HG02970 (cell line): ENCODE measurements around the gene MAOB.

Experiments used
- ATAC-seq: cut with Tn5 transposase; IDR thresholded peaks from one replicate; pipeline ENCODE4 v1.9.1; 2021; ENCODE audit warnings: mild to moderate bottlenecking, moderate library complexity, moderate number of reproducible peaks; ENCODE audit not compliant: unreplicated experiment, low FRiP score

Gene MAOB

DNA sequence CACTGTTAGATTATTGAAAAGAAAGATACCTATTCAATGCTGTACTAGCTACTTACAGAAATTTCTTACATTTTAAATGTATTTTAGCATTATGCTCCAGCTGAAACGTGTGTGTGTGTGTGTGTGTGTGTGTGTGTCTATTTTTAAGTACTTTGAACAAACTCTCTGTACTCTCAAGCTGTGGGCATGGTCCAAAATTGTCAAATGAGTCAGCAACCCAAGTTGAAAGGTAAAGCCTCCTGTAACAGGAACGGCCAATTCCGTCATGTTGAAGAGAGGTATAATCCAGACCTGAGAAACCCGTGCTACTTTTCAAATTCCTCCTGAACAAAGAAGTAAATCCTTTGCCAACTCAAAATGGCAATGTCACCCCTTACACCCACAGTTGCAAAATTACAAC is 20.5 kb downstream of the MAOB start:
- no peak for ATAC-seq

DNA sequence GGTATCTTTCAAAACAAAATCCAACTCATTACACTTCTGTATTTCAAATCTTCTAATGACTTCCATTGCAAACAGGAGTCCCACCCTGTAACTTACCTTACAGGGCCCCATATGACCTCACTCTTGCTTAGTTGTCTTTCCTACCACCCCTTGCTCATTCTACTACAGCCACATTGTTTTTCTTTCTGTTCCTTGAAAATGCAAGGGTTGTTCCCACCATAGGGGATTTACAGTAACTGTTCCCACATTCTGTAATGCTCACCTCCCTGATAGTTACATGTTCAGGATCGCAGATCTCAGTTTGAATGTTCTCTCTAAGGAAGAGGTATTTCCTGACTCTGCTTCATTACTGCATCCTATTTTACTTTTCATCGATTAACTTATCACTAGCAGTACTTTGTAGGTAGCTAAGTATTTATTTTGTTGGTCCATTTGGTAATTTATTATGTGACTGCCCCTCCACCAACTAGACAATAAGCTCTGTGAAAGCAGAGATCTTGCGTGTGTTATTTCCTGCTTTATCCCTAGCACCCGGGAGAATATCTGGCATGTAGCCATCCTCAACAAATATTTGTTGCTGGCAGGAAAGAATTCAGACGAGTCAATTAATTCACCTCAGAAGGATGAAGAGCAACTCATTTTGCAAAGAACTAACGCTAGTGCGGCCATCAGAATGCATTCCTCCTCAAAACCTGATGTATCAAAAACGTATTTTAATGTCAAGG is 21.4 kb downstream of the MAOB start:
- ATAC-seq = no peak

DNA sequence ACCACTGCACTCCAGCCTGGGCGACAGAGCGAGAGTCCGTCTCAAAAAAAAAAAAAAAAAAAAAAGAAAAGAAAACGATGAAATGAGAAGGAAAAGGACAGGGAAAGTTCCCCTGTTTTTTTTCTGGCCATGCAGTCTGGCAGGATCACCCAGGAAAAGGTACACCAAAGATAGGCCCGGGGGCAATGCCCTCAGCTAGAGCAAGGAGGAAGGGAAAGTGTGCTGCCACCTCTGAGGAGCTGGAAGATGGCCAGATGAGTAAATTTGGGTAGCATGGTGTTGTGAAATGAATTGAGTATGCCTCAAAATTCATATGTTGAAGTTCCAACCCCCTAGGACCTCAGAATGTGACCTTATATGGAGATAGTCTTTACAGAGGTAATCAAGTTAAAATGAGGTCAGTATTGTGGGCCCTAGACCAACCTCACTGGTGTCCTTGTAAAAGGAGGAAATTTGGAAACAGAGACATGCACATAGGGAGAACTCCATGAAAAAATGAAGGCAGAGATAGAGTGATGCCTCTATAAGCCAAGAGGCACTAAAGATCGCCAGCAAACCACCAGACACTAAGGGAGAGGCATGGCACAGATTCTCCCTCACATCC is 28.9 kb downstream of the MAOB start:
- ATAC-seq = no peak

DNA sequence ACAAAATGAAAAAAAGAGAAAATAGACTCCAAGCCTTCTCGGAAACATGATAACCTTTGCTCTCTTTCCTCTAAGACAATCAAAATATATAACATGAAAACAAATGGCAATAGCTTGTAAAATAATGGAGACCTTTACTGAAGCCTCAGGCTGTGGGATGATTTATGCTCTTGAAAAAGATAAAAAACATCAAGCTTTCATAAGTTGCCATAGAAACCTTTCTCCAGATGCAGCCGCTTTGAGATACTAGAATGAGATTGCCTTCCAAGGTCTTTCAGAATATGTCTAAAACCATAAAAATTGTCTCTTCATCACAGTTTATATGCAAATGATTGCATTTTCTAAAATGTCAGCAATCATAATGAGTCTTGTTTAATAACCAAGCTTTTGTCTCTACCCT is 31.6 kb downstream of the MAOB start:
- no peak for ATAC-seq

DNA sequence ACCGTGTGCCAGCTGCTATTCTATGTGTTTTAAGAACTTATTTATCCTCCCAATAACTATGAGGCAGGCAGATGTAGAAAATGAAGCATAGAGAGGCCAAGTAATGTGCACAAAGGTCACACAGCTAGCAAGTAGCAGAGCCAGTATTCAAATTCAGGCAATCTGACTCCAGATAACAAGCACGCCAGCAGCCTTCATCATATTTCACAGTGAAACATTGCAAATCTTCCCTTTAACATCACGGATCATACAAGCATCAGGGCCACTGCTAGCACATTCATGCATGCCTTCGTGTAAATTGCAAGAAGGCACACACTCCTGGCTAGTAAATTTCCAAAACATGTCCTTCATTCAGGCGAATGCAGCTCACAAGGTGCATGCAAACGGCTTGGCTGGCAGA is 33.1 kb downstream of the MAOB start:
- no peak for ATAC-seq

DNA sequence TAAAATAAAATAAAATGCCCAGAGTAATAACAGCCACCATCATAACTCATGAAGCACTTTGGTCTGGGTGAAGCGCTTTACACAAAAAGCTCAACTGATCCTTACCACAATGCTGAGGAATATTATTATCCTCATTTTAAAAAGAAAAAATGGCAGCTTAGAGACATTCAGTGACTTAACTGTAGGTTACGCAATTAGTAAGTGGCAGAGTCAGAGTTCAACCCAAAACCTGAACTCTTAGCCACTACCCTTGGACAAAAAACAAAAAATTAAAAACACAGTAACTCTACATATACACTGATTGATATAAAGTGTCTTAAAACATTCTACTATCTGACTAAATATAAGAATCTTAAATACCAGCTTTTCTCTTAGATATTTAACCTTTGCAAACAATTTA is 34.9 kb downstream of the MAOB start:
- no peak for ATAC-seq

DNA sequence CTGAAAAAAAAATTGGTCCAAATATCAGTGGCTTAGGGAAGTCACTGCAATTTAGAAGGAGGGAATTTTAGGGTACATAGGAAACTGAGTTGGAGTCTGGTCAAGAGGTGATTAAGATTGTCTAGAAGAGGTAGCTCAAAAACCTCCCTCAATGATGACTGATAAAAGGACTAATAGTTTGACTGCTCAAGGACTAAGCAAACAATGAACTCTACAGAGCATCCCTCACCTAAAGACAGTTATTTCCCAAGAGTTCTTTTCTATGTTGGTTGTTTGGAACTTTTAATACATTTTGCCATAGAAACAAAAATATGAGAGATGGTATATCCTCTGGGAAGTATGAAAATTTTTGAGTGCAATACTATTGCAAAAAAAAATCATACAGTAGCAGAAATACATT is 35.7 kb downstream of the MAOB start:
- no peak for ATAC-seq

DNA sequence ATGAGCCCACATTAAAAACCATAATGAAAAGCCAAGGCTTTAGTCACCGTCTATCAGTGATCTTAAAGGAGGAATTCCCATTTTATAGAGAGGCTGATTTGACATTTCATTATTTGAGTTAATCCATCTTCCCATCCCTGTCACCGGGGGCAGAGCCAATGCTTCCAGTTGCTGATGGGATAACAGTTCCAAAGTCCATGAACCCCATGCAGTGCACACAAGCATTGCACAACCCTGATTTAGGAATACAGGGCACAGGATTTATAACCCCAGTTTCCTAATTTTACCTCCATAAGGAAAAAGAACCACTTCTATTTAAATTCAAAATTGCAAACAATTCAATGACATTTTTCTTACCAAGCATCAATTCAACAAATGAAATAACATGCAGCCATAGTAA is 36.5 kb downstream of the MAOB start:
- no peak for ATAC-seq

DNA sequence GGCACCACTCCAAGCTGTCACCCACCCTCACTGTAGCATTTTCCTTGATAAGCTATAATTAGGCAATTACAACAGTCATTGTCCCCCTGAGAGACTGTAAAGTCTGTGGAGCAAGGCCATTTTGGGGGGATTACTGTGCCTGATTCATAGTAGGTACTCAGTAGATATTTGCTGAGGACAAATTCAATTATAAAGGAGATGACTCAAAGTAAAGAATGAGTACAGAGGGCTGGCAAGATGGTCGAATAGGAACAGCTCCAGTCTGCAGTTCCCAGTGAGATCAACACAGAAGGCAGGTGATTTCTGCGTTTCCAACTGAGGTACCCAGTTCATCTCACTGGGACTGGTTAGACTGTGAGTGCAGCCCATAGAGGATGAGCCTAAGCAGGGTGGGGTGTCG is 42.0 kb downstream of the MAOB start:
- no peak for ATAC-seq

DNA sequence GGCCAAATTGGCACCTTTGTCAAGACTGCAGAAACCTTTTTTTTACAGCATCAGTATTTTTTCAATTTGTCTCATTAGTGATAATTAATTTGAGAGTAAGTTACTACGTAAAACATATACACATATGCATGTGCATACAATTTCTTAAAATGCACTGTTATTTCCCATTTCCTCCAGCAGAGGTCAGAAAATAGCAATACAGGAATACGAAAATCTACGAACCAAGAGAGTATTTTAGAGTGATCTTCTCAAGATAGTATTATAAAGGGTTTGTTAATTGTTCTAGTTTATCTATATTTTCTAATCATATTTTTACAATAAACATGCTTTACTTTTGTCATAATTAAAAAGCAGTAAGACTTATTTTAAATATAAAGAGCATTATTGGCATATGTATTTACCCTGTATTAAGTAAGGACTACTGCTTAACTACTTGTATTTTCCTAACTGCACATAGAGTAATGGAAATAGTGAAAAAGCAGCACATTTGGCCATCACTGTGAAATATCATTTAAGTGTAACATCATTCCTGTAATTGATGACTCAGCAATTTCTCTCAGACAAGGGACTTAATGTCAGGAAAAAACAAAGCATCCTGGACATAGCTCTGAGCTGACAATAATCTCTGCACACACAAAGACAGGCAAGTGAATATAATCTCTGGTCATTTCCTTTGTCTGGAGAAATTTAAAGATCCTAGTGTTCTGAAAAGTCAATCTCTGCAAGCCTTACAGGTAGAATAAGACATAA is 45.6 kb downstream of the MAOB start:
- no peak for ATAC-seq

DNA sequence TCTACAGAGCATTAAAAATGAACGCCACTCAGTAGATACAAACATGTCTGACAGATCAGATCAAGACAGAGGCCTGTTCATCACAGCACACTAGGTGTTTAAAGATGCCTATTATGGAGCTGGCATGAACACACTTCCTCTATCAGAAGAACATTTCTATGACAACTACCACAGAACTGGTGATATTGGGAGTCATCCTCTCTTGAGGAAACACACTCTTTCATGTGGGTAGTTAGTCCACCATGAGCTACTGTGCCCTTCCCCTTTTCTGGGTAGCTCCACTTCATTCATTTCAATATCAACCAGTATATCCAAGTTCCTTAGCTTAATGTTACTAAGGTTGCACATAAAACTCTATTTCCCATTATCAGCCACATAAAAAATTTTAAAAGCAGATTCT is 46.7 kb downstream of the MAOB start:
- ATAC-seq = no peak

DNA sequence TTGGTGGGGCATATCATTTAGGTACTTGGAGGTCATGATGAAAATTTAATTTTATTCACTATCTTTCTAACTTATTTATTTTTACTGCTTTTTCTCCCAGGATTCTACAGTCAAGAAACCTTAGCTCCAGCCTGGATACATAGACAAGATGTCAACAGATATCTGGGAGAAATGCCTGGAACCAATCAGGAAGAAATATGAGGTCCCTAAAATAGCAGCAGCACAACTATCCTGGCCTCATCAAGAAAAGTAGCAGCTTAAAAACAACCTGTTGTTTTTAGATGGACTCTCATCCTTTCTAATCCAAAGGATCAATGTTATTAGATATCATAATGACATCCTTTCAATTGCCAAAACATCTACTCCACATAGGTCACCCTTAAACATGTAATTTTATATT is 54.5 kb downstream of the MAOB start:
- ATAC-seq = no peak

DNA sequence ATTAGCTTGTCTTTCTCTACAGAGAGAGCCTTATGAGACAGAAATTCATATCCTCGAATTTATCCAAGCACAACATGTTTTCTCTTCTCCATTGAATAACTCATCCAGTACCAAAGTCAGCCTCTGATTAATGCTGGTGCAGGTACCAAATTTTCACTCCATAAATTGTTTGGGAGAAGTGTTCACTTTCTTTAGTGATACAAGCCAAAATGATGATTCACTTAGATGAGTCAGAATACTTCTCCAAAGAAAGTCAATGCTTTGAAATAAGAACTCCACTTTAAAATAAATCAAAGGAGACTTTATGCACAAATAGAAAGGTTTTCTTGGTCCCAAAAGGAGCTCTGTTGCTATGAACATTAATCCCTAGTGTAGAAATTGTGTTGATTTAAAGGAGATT is 60.2 kb downstream of the MAOB start:
- ATAC-seq = no peak

DNA sequence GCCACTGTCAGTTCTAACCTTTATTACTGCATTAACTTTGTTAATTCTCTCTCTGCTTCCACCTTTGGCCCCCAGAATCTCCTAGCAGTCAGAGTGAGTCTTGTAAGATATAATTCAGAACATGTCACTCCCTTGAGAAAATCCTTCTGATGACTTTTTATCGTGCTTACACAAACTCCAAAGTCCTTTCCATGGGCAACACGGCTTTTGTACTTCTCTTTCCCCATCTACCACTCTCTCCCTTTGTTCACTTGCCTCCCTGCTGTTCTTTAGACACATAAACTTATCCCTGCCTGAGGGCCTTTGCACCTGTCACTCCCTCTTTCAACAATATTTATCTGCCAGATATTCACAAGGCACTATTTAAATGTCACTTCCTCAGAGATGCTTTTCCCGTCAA is 64.8 kb downstream of the MAOB start:
- no peak for ATAC-seq

DNA sequence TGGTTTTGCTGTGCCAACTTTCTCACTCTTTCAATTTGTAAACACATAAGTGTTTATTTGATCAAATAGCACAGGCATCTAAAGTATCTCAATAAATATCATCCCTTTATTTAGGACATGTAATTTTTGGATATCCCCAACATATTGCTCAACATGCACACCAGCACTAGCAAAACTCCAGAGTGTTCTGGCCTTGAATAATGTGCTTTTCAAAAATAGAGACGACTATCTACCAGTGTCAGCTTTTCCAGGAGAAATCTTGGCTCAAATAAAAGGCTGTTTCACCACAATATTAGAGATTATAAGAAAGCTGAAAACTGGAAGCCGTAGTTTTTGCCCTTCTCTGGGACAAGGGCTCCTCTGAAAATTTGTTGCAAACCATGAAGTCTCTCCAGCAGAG is 67.0 kb downstream of the MAOB start:
- ATAC-seq = no peak

DNA sequence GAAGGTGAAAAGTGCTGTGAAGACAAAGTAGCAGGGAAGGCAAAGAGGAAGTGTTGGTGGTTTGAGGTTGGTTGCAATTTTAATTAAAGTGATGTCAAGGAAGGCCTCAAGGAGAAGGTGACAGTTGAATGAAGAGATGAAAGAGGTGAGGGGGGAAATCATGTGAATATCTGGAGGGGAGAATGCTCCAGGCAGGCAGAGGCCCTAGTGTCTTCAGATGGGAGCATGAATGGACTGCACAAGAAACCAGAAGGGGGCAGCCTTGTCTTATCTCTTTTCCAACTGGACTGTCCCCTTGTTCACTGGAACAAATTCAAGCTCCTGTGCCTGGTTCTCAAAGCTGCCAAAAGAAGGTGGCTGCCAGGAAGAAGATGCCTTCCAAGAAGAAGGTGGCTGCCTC is 68.4 kb downstream of the MAOB start:
- no peak for ATAC-seq

DNA sequence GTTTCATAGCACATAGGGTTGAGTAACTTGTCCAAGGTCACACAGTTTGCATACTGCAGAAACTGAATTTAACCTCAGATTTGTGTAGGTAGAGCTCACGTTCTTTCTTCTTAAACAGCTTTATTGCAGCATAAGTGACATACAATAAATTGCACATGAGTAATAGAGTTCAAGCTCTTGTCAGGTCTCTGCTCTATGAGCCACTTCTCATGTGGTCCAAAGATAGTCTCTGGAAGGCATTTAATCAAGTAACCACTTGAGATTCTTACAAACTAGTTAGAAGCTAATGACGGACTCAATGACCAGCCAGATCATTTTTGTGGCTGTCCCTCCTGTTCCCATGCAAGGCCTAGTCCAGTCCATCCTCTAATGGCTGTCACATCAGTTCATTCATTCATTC is 68.9 kb downstream of the MAOB start:
- ATAC-seq = no peak

DNA sequence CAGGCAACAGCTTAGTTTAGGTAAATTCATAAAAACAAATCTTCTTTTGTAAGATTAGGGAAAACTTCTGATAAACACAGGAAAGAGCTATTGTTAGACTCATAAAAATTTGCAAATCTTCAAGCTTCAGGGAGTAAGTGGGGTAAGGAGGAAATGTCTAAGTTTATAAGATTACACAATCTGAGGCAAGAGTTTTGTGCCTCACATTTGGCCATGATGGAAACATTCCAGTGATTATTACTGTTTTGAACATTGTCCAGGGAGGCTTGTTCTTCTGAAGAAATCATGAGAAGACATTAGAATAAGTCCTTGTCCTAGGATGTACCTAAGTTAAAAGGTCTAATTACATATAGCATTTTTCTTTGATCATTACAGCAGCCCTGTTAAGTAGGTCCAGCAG is 72.8 kb downstream of the MAOB start:
- no peak for ATAC-seq

DNA sequence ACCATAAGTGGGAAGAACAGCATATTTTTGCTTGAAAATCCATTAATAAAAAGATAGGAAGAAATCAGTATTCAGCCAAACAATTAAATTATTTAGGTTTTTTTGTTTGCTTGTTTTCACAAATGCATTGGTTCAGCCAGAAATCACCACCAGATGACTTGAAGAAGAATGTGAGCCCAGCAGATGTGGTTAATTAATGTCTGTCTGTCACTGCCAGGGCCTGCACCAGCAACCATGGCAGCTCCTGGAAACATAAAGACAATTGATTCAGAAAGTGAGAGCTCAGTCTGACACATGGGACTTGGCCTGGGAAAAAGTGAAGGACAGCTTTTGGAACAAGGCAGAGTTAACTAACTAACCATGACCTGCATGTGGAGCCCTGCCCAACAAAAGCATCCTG is 74.0 kb downstream of the MAOB start:
- ATAC-seq = no peak

DNA sequence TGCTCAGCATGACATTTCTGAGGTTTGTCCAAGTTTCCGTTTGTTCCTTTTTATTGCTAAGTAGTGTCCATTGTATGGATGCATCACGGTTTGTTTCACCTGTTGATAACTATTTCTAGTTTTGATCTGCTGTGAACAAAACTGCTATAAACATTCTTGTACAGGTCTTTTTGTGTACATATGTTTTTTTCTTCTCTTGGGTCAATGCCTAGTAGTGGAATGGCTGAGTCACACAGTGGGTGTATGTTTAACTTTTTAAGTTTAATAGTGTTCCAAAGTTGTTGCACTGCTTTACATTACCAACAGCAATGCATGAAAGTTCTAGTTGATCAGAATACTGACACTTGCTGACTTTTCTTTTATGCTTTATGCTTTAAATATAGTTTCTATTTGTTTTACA is 76.7 kb downstream of the MAOB start:
- no peak for ATAC-seq

DNA sequence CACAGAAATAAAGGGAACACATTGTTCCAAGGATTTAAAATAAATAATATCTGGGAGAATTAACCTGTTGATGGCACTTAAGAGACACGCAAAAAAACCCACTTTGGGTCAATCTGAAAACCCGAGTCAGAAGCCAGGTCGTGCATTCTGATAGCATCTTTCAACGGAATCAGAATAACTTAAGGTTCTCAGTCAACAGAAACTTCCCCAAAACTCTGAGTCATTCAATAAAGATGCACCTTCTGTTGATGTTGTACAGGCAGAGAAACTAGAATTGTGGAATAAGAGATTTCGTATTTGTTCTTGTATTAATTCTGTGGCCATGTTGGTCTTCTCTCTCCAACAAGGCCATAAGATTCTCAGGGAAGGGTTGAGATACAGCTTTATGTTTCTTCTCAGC is 78.2 kb downstream of the MAOB start:
- no peak for ATAC-seq
